ENCODE results near the gene NPAS3.

- TF ChIP-seq, protein P1, sequence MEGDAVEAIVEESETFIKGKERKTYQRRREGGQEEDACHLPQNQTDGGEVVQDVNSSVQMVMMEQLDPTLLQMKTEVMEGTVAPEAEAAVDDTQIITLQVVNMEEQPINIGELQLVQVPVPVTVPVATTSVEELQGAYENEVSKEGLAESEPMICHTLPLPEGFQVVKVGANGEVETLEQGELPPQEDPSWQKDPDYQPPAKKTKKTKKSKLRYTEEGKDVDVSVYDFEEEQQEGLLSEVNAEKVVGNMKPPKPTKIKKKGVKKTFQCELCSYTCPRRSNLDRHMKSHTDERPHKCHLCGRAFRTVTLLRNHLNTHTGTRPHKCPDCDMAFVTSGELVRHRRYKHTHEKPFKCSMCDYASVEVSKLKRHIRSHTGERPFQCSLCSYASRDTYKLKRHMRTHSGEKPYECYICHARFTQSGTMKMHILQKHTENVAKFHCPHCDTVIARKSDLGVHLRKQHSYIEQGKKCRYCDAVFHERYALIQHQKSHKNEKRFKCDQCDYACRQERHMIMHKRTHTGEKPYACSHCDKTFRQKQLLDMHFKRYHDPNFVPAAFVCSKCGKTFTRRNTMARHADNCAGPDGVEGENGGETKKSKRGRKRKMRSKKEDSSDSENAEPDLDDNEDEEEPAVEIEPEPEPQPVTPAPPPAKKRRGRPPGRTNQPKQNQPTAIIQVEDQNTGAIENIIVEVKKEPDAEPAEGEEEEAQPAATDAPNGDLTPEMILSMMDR (conservative IDR thresholded peaks at IDR 0.05; ENCODE audit: low read length), result no peak
- no peak for TF ChIP-seq EZH2phosphoT487 (IDR thresholded peaks at IDR 0.05; ENCODE audit: borderline replicate concordance)
These were observed 897.7 kb downstream of the NPAS3 start for GRCh38 chr14:33836203-33836899.

Data from Loucy (cell line).